ENCODE data around the gene GABRG3.

- no peak for TF ChIP-seq CTCF (IDR thresholded peaks at IDR 0.05; ENCODE audit: extremely low read depth in 1 of 2, insufficient read depth in 1 of 2, low read depth in 1 of 2, low read length in 2 of 2)
- no peak for TF ChIP-seq MYC (IDR thresholded peaks at IDR 0.05; ENCODE audit: low read depth, low read length)
- TF ChIP-seq JUN (IDR thresholded peaks at IDR 0.05; ENCODE audit: borderline replicate concordance, insufficient read depth, insufficient read length, low read depth), result no peak
- no peak for TF ChIP-seq MAX (IDR thresholded peaks at IDR 0.05; ENCODE audit: insufficient read depth, insufficient read length)
- TF ChIP-seq EZH2 (IDR thresholded peaks at IDR 0.05; ENCODE audit: borderline replicate concordance, low read depth, low read length, severe bottlenecking), result no peak
- no peak for TF ChIP-seq POLR2AphosphoS5 (IDR thresholded peaks at IDR 0.05; ENCODE audit: insufficient read depth, low read depth, low read length)
- TF ChIP-seq POLR2A (IDR thresholded peaks at IDR 0.05; ENCODE audit: low read depth, low read length), result no peak
- no peak for TF ChIP-seq GATA2 (IDR thresholded peaks at IDR 0.05; ENCODE audit: insufficient read depth, insufficient read length, low read depth, low read length)
These were observed 148.8 kb downstream of the GABRG3 start for GRCh38 chr15:27119695-27120266.

All from endothelial cell of umbilical vein (primary cell).